Activated naive CD8-positive, alpha-beta T cell treated with anti-CD3 and anti-CD28 coated beads, Interleukin-2, amount 50 U/mL, for 16 hours (primary cell): Measurements from ENCODE around the gene CD2AP.
"Not testable (repeated sequence)": the region's sequence is repeated elsewhere in the genome, so short reads cannot be mapped to it uniquely, and the experiment has no call there.

Experiments
- DNase-seq: peaks from one replicate; pipeline ENCODE4 v3.0.0-alpha.2; 2020; ENCODE audit warnings: low read depth, low spot score

Gene CD2AP

GRCh38 chr6:47477497-47478232 is at the start of gene CD2AP:
Gene CD2AP, plus strand, starts transcription at chr6:47477789. Its CDS starts 456 bp downstream, at chr6:47478245.
- peak; percentile 80 for DNase-seq

- DNase-seq: no peak
These were observed 49.3 kb upstream of the CD2AP start for GRCh38 chr6:47428288-47428687.

GRCh38 chr6:47428746-47429664 is 48.6 kb upstream of the CD2AP start:
- no peak for DNase-seq

- no peak for DNase-seq
These were observed 43.0 kb upstream of the CD2AP start for GRCh38 chr6:47434372-47435253.

GRCh38 chr6:47435254-47435612 is 42.4 kb upstream of the CD2AP start:
- no peak for DNase-seq

GRCh38 chr6:47437592-47437991 is 40.0 kb upstream of the CD2AP start:
- no peak for DNase-seq

- no peak for DNase-seq
These were observed 38.9 kb upstream of the CD2AP start for GRCh38 chr6:47438481-47439347.

- no peak for DNase-seq
These were observed 38.3 kb upstream of the CD2AP start for GRCh38 chr6:47439348-47439668.

- no peak for DNase-seq
These were observed 36.9 kb upstream of the CD2AP start for GRCh38 chr6:47440719-47441118.

- not testable (repeated sequence) for DNase-seq
These were observed 32.6 kb upstream of the CD2AP start for GRCh38 chr6:47444964-47445363.

GRCh38 chr6:47446669-47447330 is 30.8 kb upstream of the CD2AP start:
- no peak for DNase-seq

- DNase-seq: no peak
These were observed 29.9 kb upstream of the CD2AP start for GRCh38 chr6:47447722-47448121.

GRCh38 chr6:47451162-47451561 is 26.4 kb upstream of the CD2AP start:
- DNase-seq: no peak

- DNase-seq: no peak
These were observed 24.7 kb upstream of the CD2AP start for GRCh38 chr6:47452899-47453298.

GRCh38 chr6:47453372-47453936 is 24.1 kb upstream of the CD2AP start:
- no peak for DNase-seq

- no peak for DNase-seq
These were observed 22.7 kb upstream of the CD2AP start for GRCh38 chr6:47454713-47455396.

GRCh38 chr6:47455533-47456209 is 21.9 kb upstream of the CD2AP start:
- no peak for DNase-seq

- no peak for DNase-seq
These were observed 21.0 kb upstream of the CD2AP start for GRCh38 chr6:47456536-47456975.

- no peak for DNase-seq
These were observed 20.2 kb upstream of the CD2AP start for GRCh38 chr6:47457370-47457769.
